GM23338 (cell line): Measurements from ENCODE around the gene MAD1L1. TPM values are rescaled to one million over a fixed set of nuclear protein-coding genes. Genes with fewer than 3 reads are reported as not detected.

Experiments used
- ATAC-seq: fragments of 200-7000 bp; cut with Tn5 transposase; 3 replicates; pipeline ENCODE4 v1.9.1; 2020
- DNase-seq: peaks from one replicate; pipeline ENCODE4 v3.0.0-alpha.2; 2015; ENCODE audit warnings: low spot score
- H2AFZ ChIP-seq: fragments of 200-600 bp; sonication (generic); 2 replicates; pipeline ENCODE4 v1.8.0; 2016; ENCODE audit warnings: antibody characterized with exemption, mild to moderate bottlenecking, moderate library complexity
- H3F3A ChIP-seq: fragments of 200-600 bp; sonication (generic); replicated peaks from 2 replicates; pipeline ENCODE4 v1.8.0; 2017; ENCODE audit warnings: antibody characterized with exemption, mixed run types, low read depth
- H3K27ac ChIP-seq: fragments of 200-600 bp; sonication (generic); 2 replicates; pipeline ENCODE4 v1.6.1; 2016; ENCODE audit warnings: low read depth
- H3K27me3 ChIP-seq: fragments of 200-600 bp; sonication (generic); 2 replicates; pipeline ENCODE4 v1.8.0; 2016; ENCODE audit warnings: mild to moderate bottlenecking, mixed run types, moderate library complexity; ENCODE audit not compliant: insufficient read depth
- H3K36me3 ChIP-seq: fragments of 200-600 bp; sonication (generic); 2 replicates; pipeline ENCODE4 v1.8.0; 2016; ENCODE audit warnings: mild to moderate bottlenecking; ENCODE audit not compliant: insufficient read depth
- H3K4me1 ChIP-seq: fragments of 200-600 bp; sonication (generic); 2 replicates; pipeline ENCODE4 v1.8.0; 2016; ENCODE audit warnings: mild to moderate bottlenecking, moderate library complexity; ENCODE audit not compliant: insufficient read depth
- H3K4me2 ChIP-seq: fragments of 200-600 bp; sonication (generic); 2 replicates; pipeline ENCODE4 v1.7.1; 2017; ENCODE audit warnings: mixed run types
- H3K4me3 ChIP-seq: fragments of 200-600 bp; sonication (generic); 2 replicates; pipeline ENCODE4 v1.6.1; 2016; ENCODE audit warnings: mixed run types
- H3K79me2 ChIP-seq: fragments of 200-600 bp; sonication (generic); replicated peaks from 2 replicates; pipeline ENCODE4 v1.8.0; 2017; ENCODE audit warnings: mild to moderate bottlenecking; ENCODE audit not compliant: insufficient read depth
- H3K9me2 ChIP-seq: fragments of 200-600 bp; sonication (generic); 2 replicates; pipeline ENCODE4 v1.8.0; 2017; ENCODE audit not compliant: insufficient read depth
- H4K20me1 ChIP-seq: fragments of 200-600 bp; sonication (generic); replicated peaks from 2 replicates; pipeline ENCODE4 v1.8.0; 2017; ENCODE audit warnings: mild to moderate bottlenecking; ENCODE audit not compliant: insufficient read depth
- H3K27ac Mint-ChIP-seq: 2 replicates; pipeline ENCODE4 v1.8.0; 2020; ENCODE audit warnings: inconsistent platforms, mild to moderate bottlenecking, moderate library complexity, mixed read lengths
- H3K27me3 Mint-ChIP-seq: 3 replicates; pipeline ENCODE4 v1.8.0; 2022; ENCODE audit warnings: low read depth, mild to moderate bottlenecking, moderate library complexity, mixed read lengths, inconsistent platforms; ENCODE audit not compliant: insufficient read depth, poor library complexity
- H3K36me3 Mint-ChIP-seq: 3 replicates; pipeline ENCODE4 v1.8.0; 2021; ENCODE audit warnings: low read depth, mild to moderate bottlenecking, inconsistent platforms, moderate library complexity, mixed read lengths
- H3K4me1 Mint-ChIP-seq: 3 replicates; pipeline ENCODE4 v1.8.0; 2020; ENCODE audit warnings: mild to moderate bottlenecking, inconsistent platforms, mixed read lengths
- H3K4me3 Mint-ChIP-seq: 3 replicates; pipeline ENCODE4 v1.8.0; 2021; ENCODE audit warnings: moderate library complexity, mild to moderate bottlenecking, inconsistent platforms, mixed read lengths
- H3K9me3 Mint-ChIP-seq: 3 replicates; pipeline ENCODE4 v1.8.0; 2020; ENCODE audit warnings: moderate library complexity, mild to moderate bottlenecking, inconsistent platforms, mixed read lengths
- CREB1 ChIP-seq: fragments of 250-450 bp; sonication (Bioruptor Pico); IDR thresholded peaks from 2 replicates; pipeline ENCODE4 v1.5.0; 2020; ENCODE audit warnings: low read depth, mild to moderate bottlenecking, moderate library complexity
- ETS1 ChIP-seq: IDR thresholded peaks from 2 replicates; pipeline ENCODE4 v1.6.1; 2016; ENCODE audit warnings: antibody characterized with exemption
- EZH2 ChIP-seq: fragments of 200-600 bp; sonication (generic); IDR thresholded peaks from one replicate; pipeline ENCODE4 v1.8.0; 2017; ENCODE audit warnings: antibody characterized with exemption, mild to moderate bottlenecking, low read depth; ENCODE audit not compliant: unreplicated experiment
- EZH2phosphoT487 ChIP-seq: fragments of 200-600 bp; sonication (generic); IDR thresholded peaks from one replicate; pipeline ENCODE4 v1.8.1; 2018; ENCODE audit warnings: antibody characterized with exemption; ENCODE audit not compliant: unreplicated experiment
- JUNB ChIP-seq: IDR thresholded peaks from one replicate; pipeline ENCODE4 v1.6.1; 2016; ENCODE audit warnings: antibody characterized with exemption; ENCODE audit not compliant: unreplicated experiment
- NANOG ChIP-seq: IDR thresholded peaks from 2 replicates; pipeline ENCODE4 v1.6.1; 2016; ENCODE audit warnings: antibody characterized with exemption, borderline replicate concordance
- POLR2AphosphoS5 ChIP-seq: IDR thresholded peaks from 2 replicates; pipeline ENCODE4 v1.6.1; 2016; ENCODE audit warnings: antibody characterized with exemption, low read depth
- REST ChIP-seq: IDR thresholded peaks from one replicate; pipeline ENCODE4 v1.6.1; 2018; ENCODE audit warnings: antibody characterized with exemption; ENCODE audit not compliant: unreplicated experiment
- STAT1 ChIP-seq: IDR thresholded peaks from one replicate; pipeline ENCODE4 v1.6.1; 2016; ENCODE audit warnings: antibody characterized with exemption; ENCODE audit not compliant: unreplicated experiment
- ZNF114 ChIP-seq: fragments of 250-450 bp; sonication (Bioruptor Pico); IDR thresholded peaks from 2 replicates; pipeline ENCODE4 v1.5.0; 2020; ENCODE audit warnings: mild to moderate bottlenecking, moderate library complexity
- ZNF331 ChIP-seq: fragments of 250-450 bp; sonication (Bioruptor Pico); IDR thresholded peaks from 2 replicates; pipeline ENCODE4 v1.5.0; 2020; ENCODE audit warnings: low read depth, mild to moderate bottlenecking, moderate library complexity
- ZNF462 ChIP-seq: fragments of 250-450 bp; sonication (Bioruptor Pico); IDR thresholded peaks from 2 replicates; pipeline ENCODE4 v1.5.0; 2020; ENCODE audit warnings: mild to moderate bottlenecking, moderate library complexity
- polyA plus RNA-seq: library from polyadenylated mRNA; unstranded; fragments of >200 nt; fragmentation: Nextera tagmentation; extraction: Ambion mirVana; gene quantifications from 2 replicates; pipeline ENCODE4 v1.2.1, GENCODE V29; 2016
- total RNA-seq: library from RNA; depleted of rRNA; stranded (reverse); fragments of >200 nt; shearing (Covaris generic); gene quantifications from 2 replicates; pipeline ENCODE4 v1.2.3, GENCODE V29; 2014
- TF ChIP-seq, protein P1 (sequence below), 2 experiments: fragments of 200-600 bp in 1 of 2; sonication (generic) in 1 of 2; conservative IDR thresholded peaks; 2 replicates each; pipeline versions ENCODE4 v1.5.1 to v1.6.1; 2016 to 2017; ENCODE audit warnings: antibody characterized with exemption in 2 of 2, low read depth in 2 of 2, mild to moderate bottlenecking in 2 of 2, moderate library complexity in 1 of 2

The MAD1L1 gene
- total and polyA plus RNA-seq, 2 experiments from 2014 or later = 40.3 to 59.3 TPM

DNA sequence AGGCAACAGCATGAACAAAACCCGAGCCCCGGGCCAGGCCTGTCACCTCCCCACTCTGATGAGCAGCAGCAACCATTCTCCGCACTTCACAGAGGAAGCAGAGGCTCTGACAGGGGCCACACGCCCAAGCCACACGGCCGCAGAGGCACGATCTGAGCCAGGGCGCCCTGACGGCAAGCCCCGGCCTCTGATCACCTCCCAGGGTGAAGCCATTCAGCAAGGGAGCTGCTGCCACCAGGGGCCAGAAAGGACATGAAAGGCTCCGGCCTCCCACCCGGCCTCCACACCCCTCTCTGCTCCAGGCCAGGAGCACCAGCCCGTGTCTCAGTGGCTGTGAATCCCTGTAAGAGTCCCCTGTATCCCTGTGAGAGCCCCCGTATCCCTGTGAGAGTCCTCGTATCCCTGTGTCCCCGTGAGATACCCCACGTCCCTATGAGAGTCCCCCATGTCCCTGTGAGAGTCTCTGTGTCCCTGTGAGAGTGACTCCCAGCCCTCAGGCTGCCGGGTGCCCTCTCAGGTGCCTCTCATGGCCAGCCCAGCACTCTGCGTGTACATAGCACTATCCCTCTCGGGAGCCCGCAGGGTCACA, 187.8 kb downstream of the MAD1L1 start:
- ATAC-seq (no peak), DNase-seq (no peak)
- H3K4me1 ChIP-seq = no peaks in the 10 kb centered on the region
- Mint-ChIP-seq H3K9me3 (peaks cover 6% of the 10 kb centered on the region; the same call in 2 of the 3 replicates), H3K36me3 (peaks cover 20% of the 10 kb centered on the region), H3K27me3 (peaks cover 12% of the 10 kb centered on the region), H3K27ac (peak overlapping the region; percentile 84), H3K4me3 (no peak overlapping the region), H3K4me1 (peaks cover 29% of the 10 kb centered on the region)
- H3K9me2 ChIP-seq = no peaks in the 10 kb centered on the region
- H3K36me3 ChIP-seq = no peaks in the 10 kb centered on the region
- no peaks in the 10 kb centered on the region for H3K27me3 ChIP-seq
- 0 out of 2 replicates have a peak, but pooled peaks cover 3% of the 10 kb centered on the region for H3K79me2 ChIP-seq
- no peak for TF ChIP-seq EZH2phosphoT487
- no peak for TF ChIP-seq POLR2AphosphoS5
- no peak for TF ChIP-seq STAT1
- no peak for TF ChIP-seq ZNF462 (CRISPR knock-in tag)
- no peak for TF ChIP-seq REST
- TF ChIP-seq ZNF331 (CRISPR knock-in tag) = no peak
- TF ChIP-seq EZH2 = no peak
- TF ChIP-seq ETS1 = no peak
- TF ChIP-seq, protein P1, sequence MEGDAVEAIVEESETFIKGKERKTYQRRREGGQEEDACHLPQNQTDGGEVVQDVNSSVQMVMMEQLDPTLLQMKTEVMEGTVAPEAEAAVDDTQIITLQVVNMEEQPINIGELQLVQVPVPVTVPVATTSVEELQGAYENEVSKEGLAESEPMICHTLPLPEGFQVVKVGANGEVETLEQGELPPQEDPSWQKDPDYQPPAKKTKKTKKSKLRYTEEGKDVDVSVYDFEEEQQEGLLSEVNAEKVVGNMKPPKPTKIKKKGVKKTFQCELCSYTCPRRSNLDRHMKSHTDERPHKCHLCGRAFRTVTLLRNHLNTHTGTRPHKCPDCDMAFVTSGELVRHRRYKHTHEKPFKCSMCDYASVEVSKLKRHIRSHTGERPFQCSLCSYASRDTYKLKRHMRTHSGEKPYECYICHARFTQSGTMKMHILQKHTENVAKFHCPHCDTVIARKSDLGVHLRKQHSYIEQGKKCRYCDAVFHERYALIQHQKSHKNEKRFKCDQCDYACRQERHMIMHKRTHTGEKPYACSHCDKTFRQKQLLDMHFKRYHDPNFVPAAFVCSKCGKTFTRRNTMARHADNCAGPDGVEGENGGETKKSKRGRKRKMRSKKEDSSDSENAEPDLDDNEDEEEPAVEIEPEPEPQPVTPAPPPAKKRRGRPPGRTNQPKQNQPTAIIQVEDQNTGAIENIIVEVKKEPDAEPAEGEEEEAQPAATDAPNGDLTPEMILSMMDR (conservative IDR thresholded peaks at IDR 0.05; ENCODE audit: low read depth in 2 of 2) = no peak
- TF ChIP-seq NANOG = no peak
- TF ChIP-seq CREB1 (CRISPR knock-in tag) = no peak
- no peak for TF ChIP-seq ZNF114 (CRISPR knock-in tag)
- no peak for TF ChIP-seq JUNB
- no peak overlapping the region for H3K4me2 ChIP-seq
- H3F3A ChIP-seq = no peaks in the 10 kb centered on the region
- H3K4me3 ChIP-seq = no peak overlapping the region
- H4K20me1 ChIP-seq = no peaks in the 10 kb centered on the region; the same call in 1 of the 2 replicates
- H2AFZ ChIP-seq = no peak overlapping the region
- peak overlapping the region; percentile 32; the same call in 1 of the 2 replicates for H3K27ac ChIP-seq
